Left renal cortex interstitium (tissue), 4 donors: ENCODE measurements around the gene CHKB. TPM values are rescaled to one million over a fixed set of nuclear protein-coding genes. Genes with fewer than 3 reads are reported as not detected.
"Not testable (repeated sequence)": the region's sequence is repeated elsewhere in the genome, so short reads cannot be mapped to it uniquely, and the experiment has no call there.

Experiments
- DNase-seq, 4 donors: peaks; one replicate each; pipeline ENCODE4 v3.0.0-alpha.2; 2013; ENCODE audit warnings: low read depth in 4 of 4, low spot score in 2 of 4, missing footprints in 1 of 4
- polyA plus RNA-seq, 4 donors: library from polyadenylated mRNA; unstranded; fragments of 120-200 nt; gene quantifications; one replicate each; pipeline ENCODE4 v1.2.1, GENCODE V29; 2013; ENCODE audit not compliant: insufficient read length in 4 of 4

The CHKB gene, protein sequence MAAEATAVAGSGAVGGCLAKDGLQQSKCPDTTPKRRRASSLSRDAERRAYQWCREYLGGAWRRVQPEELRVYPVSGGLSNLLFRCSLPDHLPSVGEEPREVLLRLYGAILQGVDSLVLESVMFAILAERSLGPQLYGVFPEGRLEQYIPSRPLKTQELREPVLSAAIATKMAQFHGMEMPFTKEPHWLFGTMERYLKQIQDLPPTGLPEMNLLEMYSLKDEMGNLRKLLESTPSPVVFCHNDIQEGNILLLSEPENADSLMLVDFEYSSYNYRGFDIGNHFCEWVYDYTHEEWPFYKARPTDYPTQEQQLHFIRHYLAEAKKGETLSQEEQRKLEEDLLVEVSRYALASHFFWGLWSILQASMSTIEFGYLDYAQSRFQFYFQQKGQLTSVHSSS
- polyA plus RNA-seq = 100 to 1,000 TPM in 1 of 4 donors, 10 to 100 TPM in 3; 66.8 to 105 (median 86.1) TPM

DNA sequence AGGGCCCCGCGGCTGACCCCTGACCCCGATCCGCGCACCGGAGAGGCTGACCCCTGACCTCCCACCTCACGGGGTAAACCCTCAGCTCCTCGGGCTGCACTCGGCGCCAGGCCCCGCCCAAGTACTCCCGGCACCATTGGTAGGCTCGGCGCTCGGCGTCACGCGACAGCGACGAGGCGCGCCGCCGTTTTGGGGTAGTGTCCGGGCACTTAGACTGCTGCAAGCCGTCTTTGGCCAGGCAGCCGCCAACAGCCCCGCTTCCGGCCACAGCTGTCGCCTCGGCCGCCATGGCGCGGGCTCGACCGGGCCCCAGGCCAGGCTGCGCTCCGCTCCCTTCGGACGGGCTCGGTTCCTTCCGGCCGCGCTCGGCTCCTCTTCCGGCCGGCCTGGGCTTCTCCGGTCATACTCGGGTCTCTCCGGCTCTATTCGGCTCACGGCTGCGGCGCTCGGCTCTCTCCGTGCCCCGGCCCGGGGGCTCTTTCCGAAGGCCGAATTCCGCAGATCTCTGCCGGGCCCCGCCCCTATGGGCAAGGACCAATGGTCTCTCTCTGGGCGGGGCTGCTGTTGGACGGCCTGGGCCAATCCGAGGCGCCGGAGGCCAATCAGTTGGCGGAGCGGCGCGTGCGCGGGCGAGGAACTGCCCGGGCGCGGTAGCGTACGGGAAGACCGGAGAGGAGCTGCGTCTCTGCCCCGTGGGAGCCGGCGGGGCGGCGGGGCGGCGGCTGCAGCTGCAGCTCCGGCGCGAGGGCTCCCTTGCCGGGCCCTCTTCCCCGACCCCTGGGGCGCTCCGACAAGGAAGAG lies at the start of gene CHKB:
Gene CHKB, minus strand, starts transcription at position 357 of the 801 bp plus-strand sequence. Its CDS starts 68 bp downstream, at position 289.
- DNase-seq = peak; percentile 87 to 96 (median 92)

DNA sequence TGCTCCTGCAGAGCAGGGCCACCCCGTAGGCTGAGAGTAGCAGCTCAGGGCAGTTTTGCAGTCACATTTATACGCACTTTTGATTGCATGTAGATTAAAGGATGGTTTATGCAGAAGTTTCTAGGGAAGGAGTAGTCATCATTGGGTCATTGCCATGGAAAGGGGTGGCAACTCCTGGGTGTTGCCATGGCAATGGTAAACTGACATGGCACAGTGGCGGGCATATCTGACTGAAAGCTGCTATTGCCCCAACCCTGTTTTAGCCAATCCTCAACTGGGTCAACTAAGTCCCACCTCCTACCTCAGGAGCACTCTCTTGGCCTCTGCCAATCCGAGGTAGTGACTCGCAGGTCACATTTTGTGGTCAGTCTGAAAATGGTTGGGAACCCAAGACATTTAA lies 47.7 kb upstream of the CHKB start:
- no peak for DNase-seq

DNA sequence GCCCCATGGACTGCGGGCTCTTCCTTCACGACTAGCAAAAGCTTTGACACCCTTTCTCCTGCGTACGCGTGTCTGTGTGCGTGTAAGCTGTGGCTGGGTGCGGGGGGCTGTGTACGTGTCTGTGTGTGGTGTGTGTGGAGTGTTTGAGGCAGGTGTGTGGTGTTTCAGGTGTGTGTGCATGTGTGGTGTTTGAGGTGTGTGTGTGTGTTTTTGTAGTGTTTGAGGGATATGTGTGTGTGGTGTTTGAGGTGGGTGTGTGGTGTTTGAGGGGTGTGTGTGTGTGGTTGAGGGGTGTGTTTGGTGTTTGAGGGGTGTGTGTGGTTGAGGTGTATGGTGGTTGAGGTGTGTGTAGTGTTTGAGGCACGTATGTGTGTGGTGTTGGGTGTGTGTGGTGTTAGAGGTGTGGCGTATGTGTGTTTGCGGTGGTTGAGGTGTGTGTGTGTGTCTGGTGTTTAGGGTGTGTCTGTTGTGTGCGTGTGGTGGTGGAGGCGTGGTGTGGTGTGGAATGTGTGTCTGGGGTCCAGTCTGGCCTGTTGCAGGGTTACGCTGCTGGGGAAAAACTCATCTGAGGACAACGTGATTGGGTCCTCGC lies 46.0 kb upstream of the CHKB start:
- no peak for DNase-seq

DNA sequence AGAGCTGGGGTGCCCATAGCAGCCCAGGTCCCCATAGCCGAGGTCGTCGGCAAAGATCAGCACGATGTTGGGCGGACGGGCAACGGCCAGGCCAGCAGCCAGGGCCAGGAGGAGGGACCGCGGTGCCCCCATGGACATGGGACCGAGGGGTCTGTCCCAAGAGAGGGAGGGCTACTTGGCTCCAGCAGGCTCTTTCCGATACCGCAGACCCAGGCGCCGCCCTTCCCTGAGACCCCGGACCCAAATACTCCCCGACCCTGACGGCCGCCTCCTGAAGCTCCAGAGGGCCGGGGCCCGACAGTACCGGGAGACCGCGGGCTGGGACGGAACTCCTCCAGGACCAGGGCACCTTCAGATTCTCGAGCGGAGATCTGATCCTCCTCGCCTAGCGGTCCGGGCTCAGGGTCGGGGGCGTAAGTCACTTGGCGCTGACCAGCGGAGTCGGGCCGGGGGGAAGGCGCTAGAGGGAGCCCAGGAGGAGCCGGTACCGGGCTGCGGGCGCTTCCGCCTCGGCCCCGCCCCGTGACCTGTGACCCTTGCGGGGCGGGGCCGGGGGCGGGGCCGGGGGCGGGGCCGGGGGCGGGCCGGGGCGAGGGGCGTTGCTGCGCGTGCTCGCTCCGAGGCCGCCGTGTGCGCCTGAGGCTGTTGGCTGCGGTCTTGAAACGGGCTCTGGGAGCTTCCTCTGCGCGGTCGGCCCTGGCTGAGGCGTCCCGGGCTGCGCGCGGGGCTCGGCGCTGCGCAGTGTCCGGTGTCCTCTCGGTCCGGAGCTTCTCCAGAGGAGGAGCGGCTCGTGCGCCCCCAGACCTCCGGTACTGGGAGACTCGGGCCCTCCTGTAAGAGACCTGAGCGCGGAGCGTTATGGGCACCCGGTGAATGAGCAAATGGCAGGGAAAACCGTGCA lies 45.2 kb upstream of the CHKB start, which contains the start of gene ARSA:
Gene ARSA, minus strand, starts transcription at position 511 of the 901 bp plus-strand sequence. Its CDS starts 373 bp downstream, at position 138.
- peak in 2 of 4 donors; percentile 55 to 56 for DNase-seq

DNA sequence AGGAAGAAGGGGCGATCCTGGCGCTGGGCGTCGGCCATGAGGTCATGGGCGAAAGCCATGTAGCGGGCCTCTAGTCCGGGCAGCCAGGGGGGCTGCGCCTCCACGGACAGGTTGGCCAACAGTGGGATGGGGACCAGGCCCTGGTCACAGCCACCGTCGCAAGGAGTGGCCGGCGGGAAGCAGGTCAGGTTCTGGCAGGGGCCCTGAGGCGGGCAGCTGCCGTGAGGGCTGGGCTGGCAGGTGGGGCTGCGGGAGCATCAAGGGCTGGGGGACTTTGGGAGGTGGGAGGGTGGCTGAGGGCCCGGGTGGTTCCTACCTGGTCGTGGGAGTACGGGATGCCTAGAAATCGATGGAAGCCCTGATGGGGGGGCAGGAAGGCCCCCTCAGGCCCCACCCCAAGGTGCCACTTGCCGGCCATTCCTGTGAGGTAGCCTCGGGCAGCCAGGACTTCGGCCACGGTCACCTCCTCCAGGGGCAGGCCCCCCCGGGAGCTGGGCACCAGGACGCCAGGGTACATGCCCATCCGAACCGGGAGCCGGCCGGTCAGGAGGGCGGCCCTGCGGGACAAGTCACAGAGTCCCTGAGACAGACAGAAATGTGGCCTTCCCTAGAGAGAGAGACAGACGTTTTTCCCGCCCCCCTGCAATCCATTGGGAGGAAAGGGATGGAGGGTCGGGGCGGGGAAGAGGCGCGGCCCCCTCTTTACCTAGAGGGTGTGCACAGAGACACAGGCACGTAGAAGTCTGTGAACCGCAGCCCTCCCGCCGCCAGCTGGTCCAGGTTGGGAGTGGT lies 44.4 kb upstream of the CHKB start:
- no peak for DNase-seq

DNA sequence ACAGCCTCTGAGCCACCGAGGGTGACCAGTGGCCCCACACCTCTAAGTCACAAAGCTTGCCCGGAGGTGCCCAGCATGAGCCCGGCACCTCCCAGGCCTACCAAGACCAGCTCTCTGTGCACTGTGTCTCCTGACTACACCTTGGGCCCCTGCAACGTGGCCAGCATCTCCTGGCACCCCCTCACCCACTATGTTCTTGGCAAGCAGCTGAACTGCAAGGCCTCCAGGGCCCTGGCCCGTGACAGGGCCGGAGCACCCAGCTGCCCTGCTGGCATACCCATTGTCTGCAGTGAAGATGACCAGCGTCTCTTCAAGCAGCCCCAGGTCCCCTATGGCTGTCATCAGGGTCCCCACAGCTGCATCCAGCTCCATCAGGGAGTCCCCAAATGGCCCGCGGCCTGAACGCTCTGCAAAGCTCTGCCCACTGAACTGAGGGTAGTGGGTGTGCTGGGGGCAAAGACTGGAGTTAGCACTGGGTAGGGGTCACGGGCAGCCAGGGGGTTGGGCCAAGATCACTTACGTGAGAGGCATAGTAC lies 43.7 kb upstream of the CHKB start:
- no peak for DNase-seq

DNA sequence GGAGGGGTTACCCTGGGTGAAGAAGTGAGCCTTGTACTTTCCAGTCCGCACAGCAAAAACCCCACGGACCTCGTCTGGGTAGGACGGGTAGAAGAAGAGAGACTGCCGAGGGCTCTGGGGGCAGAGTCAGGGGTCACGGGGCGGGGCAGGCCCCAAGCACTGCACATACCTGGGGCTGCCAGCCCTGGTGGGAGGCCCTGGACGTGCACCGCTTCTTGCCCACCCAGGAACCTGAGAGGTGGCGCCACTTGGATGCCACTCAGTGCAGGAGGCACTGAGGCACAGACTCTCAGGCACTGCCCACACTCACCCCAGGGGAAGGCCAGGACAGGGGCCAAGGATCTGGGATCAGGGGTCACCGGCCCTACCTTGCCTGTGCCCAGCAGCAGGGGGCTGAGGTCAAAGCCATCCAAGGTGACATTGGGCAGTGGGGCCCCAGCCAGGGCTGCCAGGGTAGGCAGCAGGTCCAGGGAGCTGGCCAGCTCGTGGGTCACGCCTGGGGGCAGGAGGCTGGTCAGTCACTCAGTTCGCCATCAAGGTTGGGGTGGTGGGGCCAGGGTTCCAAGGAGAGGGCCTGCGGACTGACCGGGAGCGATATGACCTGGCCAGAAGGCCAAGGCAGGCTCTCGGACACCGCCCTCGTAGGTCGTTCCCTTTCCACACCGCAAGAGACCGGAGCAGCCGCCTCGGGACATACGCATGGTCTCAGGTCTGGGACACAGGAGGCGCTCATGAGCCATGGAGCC lies 43.1 kb upstream of the CHKB start:
- no peak for DNase-seq

DNA sequence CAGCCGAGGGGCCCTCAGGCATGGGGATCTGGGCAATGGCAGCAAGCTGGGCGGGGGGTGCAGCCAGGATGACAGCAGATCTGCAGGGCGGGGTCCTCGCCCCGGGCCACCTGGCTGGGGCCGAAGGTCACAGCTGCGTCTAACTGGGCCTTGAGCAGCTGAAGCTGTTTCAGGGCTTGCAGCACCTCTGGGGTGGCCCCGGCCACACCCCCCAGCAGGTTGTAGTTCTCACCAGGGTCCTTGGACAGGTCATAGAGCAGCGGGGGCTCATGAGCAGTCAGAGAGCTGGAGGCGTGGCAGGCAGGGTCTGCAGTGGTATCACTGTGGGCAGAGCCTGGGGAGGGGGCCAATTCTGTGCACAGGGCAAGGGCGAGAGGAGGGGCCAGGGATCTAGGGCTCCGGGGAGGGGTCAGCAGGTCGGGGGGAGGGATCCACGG lies 42.5 kb upstream of the CHKB start:
- no peak for DNase-seq

DNA sequence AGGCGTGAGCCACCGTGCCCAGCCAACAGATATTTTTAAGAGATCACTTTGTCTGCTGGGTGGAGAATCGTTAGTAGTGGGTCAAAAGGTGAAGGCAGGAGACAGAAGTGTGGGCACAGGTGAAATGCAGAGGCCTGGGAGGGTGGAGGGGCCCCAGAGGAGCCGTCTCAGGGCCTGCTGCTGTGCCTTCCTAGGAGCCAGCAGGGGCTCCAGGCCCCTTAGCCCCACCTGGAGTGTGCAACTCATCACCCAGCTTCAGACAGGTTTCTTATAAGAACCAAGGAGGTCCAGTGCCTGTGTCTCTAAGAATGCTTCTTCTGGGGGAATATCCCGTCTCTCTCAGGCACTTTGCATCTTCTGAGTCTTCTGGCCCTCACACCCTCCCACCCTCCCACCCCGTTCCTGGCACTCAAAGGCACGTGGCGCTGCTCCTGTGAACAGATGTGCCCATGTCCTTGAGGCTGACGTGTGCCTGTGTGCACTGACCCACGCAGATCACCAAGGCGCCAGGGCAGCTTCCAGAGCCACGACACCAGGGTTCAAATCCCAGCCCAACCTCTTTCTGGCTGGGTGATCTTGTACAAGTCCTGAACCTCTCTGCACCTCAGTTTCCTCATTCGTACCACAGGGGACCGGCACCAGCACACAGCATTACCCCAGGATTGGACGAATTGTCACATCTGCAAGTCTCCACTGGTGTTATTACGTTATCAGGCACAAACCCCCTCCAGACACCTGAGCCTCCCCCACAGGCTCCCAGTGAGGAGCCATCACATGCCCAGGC lies 41.9 kb upstream of the CHKB start:
- DNase-seq = no peak

DNA sequence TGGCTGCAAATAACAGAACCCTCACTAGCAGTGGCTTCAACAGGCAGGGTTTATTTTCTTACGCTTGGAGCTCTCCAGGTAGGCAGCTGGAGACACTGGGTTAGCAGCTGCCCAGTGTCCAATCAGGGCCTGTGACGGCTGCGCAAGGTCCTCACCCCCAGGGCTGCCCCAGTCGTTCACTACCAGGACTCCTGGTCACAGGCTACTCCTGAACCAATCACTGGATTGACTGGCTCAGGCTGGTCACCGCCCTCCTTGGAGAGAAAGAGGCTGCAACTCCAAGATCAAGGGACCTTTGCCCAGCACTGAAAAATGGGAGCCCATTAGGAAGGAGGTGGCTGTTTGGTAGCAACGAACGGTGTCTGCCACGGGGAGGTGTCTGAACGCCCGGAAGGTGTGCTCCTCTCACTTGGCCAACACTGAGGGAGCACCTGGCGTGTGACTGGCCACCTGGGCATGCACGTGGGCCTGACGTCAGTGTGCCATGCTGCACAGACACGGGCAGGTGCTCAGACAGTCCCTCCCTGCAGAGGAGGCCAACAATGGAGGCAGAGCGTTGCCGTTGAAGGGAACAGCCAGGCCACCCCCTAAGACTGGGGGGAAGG lies 40.2 kb upstream of the CHKB start:
- no peak for DNase-seq

DNA sequence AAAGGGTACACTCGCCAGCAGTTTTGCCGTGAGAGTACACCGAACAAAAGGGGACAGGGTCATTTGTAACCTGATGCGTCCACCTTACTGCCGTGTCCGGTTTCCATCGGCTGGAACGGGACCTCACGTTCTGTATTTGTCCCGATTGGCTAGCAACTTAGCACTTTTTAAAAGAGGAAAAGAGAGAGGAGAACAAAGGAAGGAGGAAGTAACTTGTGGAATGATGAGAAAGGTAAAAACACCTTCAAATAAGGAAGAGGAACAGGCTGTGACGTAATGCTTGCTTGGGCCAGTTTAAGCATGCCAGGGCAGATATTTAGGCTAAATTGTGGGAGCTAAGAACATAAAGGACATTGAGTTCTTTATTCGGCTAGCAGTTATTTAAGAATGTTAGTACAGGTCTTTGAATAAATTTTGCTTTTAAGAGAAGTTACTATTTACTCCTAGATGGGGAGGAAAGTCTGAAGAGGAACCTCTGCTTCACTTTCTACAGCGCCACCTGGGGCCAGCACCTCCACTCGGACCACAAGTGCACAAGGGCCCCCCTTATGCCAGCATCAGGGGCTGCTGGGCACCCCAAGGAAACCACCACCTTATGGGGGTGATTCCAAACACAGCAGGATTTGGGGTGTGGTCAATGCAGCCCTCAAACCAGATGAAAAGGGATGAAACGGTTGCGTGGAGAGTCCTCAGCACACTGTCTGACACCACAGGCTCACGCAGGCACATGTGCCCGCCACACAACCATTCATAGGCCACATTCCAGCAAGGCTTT lies 39.5 kb upstream of the CHKB start:
- no peak for DNase-seq

DNA sequence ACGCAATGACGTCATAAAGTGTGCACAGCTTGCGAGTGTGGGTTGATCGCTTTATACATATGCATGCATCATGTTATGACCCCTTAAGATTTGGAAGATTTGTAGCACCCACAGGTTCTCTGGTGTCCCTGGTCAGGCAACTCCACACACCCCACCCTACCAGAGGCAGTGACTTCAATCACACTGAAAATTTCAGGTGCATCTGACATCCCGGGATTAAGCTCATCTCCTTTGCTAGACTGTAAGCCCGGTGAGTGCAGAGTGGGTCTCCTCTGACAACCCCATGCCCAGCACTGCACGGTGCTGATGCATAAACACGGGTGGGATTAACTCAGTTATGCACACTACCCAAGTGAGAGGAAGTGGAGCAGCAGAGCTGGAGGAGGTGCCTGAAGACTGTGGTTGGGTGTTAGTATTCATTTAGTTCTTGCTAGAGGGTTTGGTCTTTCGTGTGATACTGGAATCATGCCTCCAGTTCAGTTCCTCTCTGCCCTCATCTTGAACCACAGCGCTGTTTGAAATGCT lies 38.8 kb upstream of the CHKB start:
- no peak for DNase-seq

DNA sequence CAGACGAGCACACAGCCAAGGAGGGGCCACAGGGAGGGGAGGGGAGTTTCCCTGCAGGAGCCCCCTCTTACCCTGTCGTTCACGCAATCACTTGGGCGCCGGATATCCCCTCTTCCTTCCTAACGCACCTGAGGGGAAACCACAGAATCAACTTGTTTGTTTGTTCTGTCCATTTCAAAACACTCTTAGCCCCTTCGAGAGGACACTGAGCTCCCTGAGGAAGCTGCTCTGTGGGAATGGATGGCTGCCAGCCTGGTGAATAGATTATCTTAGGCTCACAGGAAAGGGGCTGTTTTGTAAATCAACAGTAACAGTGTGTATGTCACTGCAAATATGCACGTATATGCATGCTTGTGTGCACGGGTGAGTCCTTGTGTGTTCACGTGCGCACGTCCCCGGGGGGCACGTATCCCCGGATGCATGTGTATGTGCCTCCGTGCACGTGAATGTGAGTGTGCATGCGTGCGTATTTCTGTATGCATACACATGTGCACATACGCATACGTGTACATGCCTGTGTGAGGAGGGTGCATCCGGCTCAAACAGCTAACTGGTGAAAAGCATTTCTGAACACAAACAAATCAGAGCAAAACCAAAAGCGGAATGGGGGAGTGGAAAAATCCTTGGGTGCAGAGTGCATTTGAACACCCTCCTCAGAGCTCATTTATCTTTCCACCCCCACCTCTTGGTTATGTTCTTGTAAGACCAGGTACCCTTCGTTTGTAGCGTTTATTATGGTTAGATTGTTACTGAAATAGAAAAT lies 38.1 kb upstream of the CHKB start:
- DNase-seq = peak in 2 of 4 donors; percentile 72 to 80

DNA sequence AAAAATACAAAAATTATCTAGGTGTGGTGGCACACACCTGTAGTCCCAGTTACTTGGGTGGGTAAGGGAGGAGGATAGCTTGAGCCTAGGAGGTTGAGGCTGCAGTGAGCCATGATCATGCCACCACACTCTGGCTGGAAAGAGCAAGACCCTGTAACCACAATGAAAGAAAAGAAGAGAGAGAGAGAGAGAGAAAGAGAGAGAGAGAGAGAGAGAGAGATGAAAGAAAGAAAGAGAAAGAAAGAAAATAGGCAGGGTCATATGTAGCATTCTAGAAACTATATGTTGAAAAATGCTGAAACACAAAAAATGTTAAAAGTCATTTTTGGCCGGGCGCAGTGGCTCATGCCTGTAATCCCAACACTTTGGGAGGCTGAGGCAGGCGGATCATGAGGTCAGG lies 31.6 kb upstream of the CHKB start:
- not testable (repeated sequence) for DNase-seq

DNA sequence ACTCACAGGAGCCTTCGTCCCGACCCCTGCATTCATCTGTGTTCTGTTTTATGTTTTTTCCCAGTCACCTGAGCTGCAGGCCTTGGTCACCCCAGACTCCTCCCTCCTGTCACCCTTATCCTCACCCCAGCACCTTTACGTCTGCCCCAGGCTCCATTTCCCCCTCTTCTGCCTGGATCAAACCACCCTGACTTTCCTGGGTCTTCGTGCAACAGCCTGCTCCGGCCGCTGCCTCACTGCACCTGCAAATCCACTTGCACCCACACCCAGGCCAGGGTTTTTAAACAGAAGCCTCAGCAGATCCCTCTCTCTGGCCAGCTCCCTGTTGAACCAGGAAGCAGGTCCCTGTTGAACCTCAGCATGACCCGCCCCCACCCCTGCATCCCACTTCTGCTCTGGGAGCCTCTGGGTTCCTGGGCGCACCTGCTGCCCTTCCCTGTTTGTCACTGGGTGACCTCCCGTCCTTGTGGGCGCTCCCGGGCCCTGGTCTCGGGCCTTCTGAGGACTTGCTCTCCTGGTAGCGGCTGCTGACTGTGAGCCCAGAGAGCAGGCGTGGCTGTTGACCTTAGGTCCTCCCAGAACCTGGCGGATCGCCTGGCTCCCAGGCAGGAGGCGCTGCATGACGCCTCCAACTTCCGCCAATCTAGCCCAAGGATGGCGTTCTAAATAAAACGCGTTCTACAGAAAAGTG lies 30.8 kb upstream of the CHKB start:
- no peak for DNase-seq
